Measurements from ENCODE around the gene IRX3. TPM values are rescaled to one million over a fixed set of nuclear protein-coding genes. Genes with fewer than 3 reads are reported as not detected.

Gene IRX3
- total and polyA plus RNA-seq, 2 of the 8 experiments (the other 6 are each of a cell fraction or from before 2014, with no cell fraction given), result 0.50 to 1.6 TPM

- TF ChIP-seq RAD21 (IDR thresholded peaks at IDR 0.05 in 1 of 2, conservative IDR thresholded peaks at IDR 0.05 in 1 of 2; ENCODE audit: low read depth in 2 of 2, low read length in 2 of 2) (peak; percentile 15 to 20; a peak in 1 of 4 replicates), SUZ12 (IDR thresholded peaks at IDR 0.05; ENCODE audit: low read length) (peak; percentile 78), E2F6 (IDR thresholded peaks at IDR 0.05) (peak; percentile 64), CTCF (IDR thresholded peaks at IDR 0.05; ENCODE audit: control extremely low read depth in 1 of 3, insufficient read depth in 1 of 3, low read depth in 1 of 3, low read length in 3 of 3) (peak in 1 of 3 experiments; percentile 2; a peak in 1 of 4 replicates), HDAC6 (IDR thresholded peaks at IDR 0.05; ENCODE audit: low read depth, low read length) (no peak), ASH2L (IDR thresholded peaks at IDR 0.05; ENCODE audit: low read length) (peak; percentile 54), ATF2 (IDR thresholded peaks at IDR 0.05; ENCODE audit: low read length) (no peak), CHD1 (IDR thresholded peaks at IDR 0.05; ENCODE audit: low read depth, low read length) (no peak), POU5F1 (IDR thresholded peaks at IDR 0.05; ENCODE audit: low read depth, low read length) (no peak), SIN3A (conservative IDR thresholded peaks at IDR 0.05 in 1 of 2, IDR thresholded peaks at IDR 0.05 in 1 of 2; ENCODE audit: low read depth in 1 of 2, low read length in 2 of 2) (no peak)
Measured at GRCh38 chr16:54281535-54282201, 4.9 kb downstream of the IRX3 start (continued).

Measured in H1 (cell line).